ENCODE data around the gene ACSL1. TPM values are rescaled to one million over a fixed set of nuclear protein-coding genes. Genes with fewer than 3 reads are reported as not detected.

The ACSL1 gene
- total and polyA plus RNA-seq, 9 of the 15 experiments (the other 6 are each of a cell fraction or from before 2014, with no cell fraction given) = 6.7 to 24.1 (median 15.0) TPM

GRCh38 chr4:184825141-184825895 is 450 bp downstream of the ACSL1 start (continued):
- TF ChIP-seq ZBTB34 (CRISPR knock-in tag; IDR thresholded peaks at IDR 0.05) = no peak
- no peak for TF ChIP-seq IRF1 (CRISPR knock-in tag; IDR thresholded peaks at IDR 0.05; ENCODE audit: borderline replicate concordance)
- TF ChIP-seq NR2C2 (CRISPR knock-in tag; IDR thresholded peaks at IDR 0.05) = no peak
- TF ChIP-seq NR2C2 (tag; IDR thresholded peaks at IDR 0.05) = no peak
- 0 out of 2 replicates have a peak, but pooled peaks have one; percentile 14 for TF ChIP-seq CBX1 (IDR thresholded peaks at IDR 0.05; ENCODE audit: low read depth)
- TF ChIP-seq ZSCAN29 (IDR thresholded peaks at IDR 0.05) = no peak
- TF ChIP-seq ZNF311 (CRISPR knock-in tag; IDR thresholded peaks at IDR 0.05) = no peak
- TF ChIP-seq CTCFL (IDR thresholded peaks at IDR 0.05; ENCODE audit: borderline replicate concordance, insufficient read depth, low read depth, low read length, poor library complexity, severe bottlenecking) = no peak
- no peak for TF ChIP-seq VEZF1 (CRISPR knock-in tag; IDR thresholded peaks at IDR 0.05)
- no peak for TF ChIP-seq POU5F1 (IDR thresholded peaks at IDR 0.05; ENCODE audit: borderline replicate concordance, low read depth, low read length, partially characterized antibody)
- TF ChIP-seq COPS2 (conservative IDR thresholded peaks at IDR 0.05) = no peak
- no peak for TF ChIP-seq PRDM10 (IDR thresholded peaks at IDR 0.05; ENCODE audit: partially characterized antibody)
- 0 out of 2 replicates have a peak, but pooled peaks have one; percentile 8 for TF ChIP-seq ZNF282 (CRISPR knock-in tag; IDR thresholded peaks at IDR 0.05)
- no peak for TF ChIP-seq GMEB1 (CRISPR knock-in tag; IDR thresholded peaks at IDR 0.05)
- TF ChIP-seq ZFPM2 (CRISPR knock-in tag; IDR thresholded peaks at IDR 0.05) = no peak

All from K562 (cell line).